Lung (tissue), 12 donors: ENCODE measurements around the gene CD300A. TPM values are rescaled to one million over a fixed set of nuclear protein-coding genes. Genes with fewer than 3 reads are reported as not detected.
"Not testable (repeated sequence)": the region's sequence is repeated elsewhere in the genome, so short reads cannot be mapped to it uniquely, and the experiment has no call there.

ENCODE experiments used
- ATAC-seq: fragments of 200-7000 bp; cut with Tn5 transposase; one replicate; pipeline ENCODE4 v1.9.1; 2020; ENCODE audit warnings: moderate number of reproducible peaks; ENCODE audit not compliant: insufficient read depth, low FRiP score
- DNase-seq, 3 donors: peaks; one replicate each; pipeline ENCODE4 v3.0.0-alpha.2; 2013 to 2017
- H3K27ac ChIP-seq, 2 donors: one replicate each; pipeline ENCODE4 v1.5.1; 2013; ENCODE audit warnings: mild to moderate bottlenecking in 2 of 2, moderate library complexity in 2 of 2, control low read depth in 1 of 2, inconsistent platforms in 1 of 2, low read depth in 1 of 2, low read length in 1 of 2
- H3K27me3 ChIP-seq, 3 donors: one replicate each; pipeline ENCODE4 v1.5.1; 2013; ENCODE audit warnings: low read length in 2 of 3; ENCODE audit not compliant: control insufficient read depth in 3 of 3, insufficient read depth in 3 of 3
- H3K36me3 ChIP-seq, 4 donors: one replicate each; pipeline ENCODE4 v1.5.1; 2013; ENCODE audit warnings: low read length in 4 of 4, mild to moderate bottlenecking in 1 of 4, moderate library complexity in 1 of 4; ENCODE audit not compliant: control insufficient read depth in 4 of 4, insufficient read depth in 4 of 4
- H3K4me1 ChIP-seq, 5 donors: one replicate each; pipeline ENCODE4 v1.5.1; 2013; ENCODE audit warnings: low read length in 5 of 5, mild to moderate bottlenecking in 2 of 5, moderate library complexity in 1 of 5; ENCODE audit not compliant: control insufficient read depth in 5 of 5, insufficient read depth in 5 of 5
- H3K4me3 ChIP-seq: one replicate; pipeline ENCODE4 v1.5.1; 2013; ENCODE audit warnings: mild to moderate bottlenecking, control low read depth, moderate library complexity
- H3K9ac ChIP-seq, 2 donors: one replicate each; pipeline ENCODE4 v1.5.1; 2013; ENCODE audit warnings: low read length in 2 of 2, control low read depth in 1 of 2; ENCODE audit not compliant: insufficient read depth in 1 of 2
- H3K9me3 ChIP-seq, 4 donors: one replicate each; pipeline ENCODE4 v1.5.1; 2013; ENCODE audit warnings: low read length in 3 of 4, mild to moderate bottlenecking in 1 of 4, moderate library complexity in 1 of 4; ENCODE audit not compliant: control insufficient read depth in 4 of 4, insufficient read depth in 3 of 4
- WGBS, 2 donors: extraction: QIAGEN DNeasy Blood & Tissue Kit; methylation state at CpG; one replicate each; pipeline ENCODE4 v1.1.7; 2013; 5-methylcytosine and 5-hydroxymethylcytosine counted together
- polyA plus RNA-seq, 2 donors: library from polyadenylated mRNA; stranded (reverse); fragments of 200-250 nt; gene quantifications; one replicate each; pipeline ENCODE4 v1.2.1, GENCODE V29; 2013
- total RNA-seq, 2 donors: library from RNA; depleted of rRNA in 1 of 2; stranded (reverse); fragments of >200 nt in 1 of 2; gene quantifications; one replicate each; pipeline ENCODE4 v1.2.1, GENCODE V29; 2014 to 2021
- TF ChIP-seq, protein P1 (sequence below): IDR thresholded peaks from 2 replicates; pipeline ENCODE4 v1.5.1; 2012; ENCODE audit warnings: mild to moderate bottlenecking; ENCODE audit errors: control extremely low read depth, extremely low read depth
- donor health status: control.
- donor health status: control.
- donor health status: Bipolar disorder and iron deficiency.
- donor health status: healthy.
- donor health status: DM: yes; HTN: yes; CAD: no.

The CD300A gene
- total and polyA plus RNA-seq, 4 donors, result 8.0 to 66.3 (median 16.9) TPM

DNA sequence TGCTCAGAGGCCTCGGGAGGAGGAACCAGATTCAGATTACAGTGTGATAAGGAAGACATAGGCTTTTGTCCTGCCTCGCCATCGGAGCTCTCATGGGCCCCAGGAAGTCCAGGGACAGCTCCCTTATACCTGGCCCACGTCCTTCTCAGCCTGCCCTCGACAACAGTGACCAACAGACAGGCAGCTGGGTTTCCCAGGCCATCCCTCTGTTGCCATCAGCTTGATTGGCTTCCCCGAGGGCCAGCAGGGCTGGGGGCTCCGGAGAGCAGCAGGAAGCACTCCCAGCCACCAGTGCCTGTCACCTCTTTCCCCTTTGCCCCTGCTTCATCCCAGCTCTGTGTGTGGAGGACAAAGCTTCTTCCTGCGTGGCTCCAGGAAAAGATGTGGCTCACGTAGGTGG lies 17.6 kb downstream of the CD300A start:
- peaks cover 0 to 6% (median 0%) of the 10 kb centered on the region in 3 donors for H3K27me3 ChIP-seq
- no peak overlapping the region for H3K4me3 ChIP-seq
- no peaks in the 10 kb centered on the region for H3K36me3 ChIP-seq
- ATAC-seq (no peak), DNase-seq (no peak)
- H3K9ac ChIP-seq, result no peak overlapping the region
- 53 to 76% methylated on average over 9 of the region's 9 CpGs for WGBS, 2 donors
- no peaks in the 10 kb centered on the region for H3K4me1 ChIP-seq
- TF ChIP-seq, protein P1, sequence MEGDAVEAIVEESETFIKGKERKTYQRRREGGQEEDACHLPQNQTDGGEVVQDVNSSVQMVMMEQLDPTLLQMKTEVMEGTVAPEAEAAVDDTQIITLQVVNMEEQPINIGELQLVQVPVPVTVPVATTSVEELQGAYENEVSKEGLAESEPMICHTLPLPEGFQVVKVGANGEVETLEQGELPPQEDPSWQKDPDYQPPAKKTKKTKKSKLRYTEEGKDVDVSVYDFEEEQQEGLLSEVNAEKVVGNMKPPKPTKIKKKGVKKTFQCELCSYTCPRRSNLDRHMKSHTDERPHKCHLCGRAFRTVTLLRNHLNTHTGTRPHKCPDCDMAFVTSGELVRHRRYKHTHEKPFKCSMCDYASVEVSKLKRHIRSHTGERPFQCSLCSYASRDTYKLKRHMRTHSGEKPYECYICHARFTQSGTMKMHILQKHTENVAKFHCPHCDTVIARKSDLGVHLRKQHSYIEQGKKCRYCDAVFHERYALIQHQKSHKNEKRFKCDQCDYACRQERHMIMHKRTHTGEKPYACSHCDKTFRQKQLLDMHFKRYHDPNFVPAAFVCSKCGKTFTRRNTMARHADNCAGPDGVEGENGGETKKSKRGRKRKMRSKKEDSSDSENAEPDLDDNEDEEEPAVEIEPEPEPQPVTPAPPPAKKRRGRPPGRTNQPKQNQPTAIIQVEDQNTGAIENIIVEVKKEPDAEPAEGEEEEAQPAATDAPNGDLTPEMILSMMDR, result no peak
- no peak overlapping the region for H3K27ac ChIP-seq
- H3K9me3 ChIP-seq, result no peaks in the 10 kb centered on the region

DNA sequence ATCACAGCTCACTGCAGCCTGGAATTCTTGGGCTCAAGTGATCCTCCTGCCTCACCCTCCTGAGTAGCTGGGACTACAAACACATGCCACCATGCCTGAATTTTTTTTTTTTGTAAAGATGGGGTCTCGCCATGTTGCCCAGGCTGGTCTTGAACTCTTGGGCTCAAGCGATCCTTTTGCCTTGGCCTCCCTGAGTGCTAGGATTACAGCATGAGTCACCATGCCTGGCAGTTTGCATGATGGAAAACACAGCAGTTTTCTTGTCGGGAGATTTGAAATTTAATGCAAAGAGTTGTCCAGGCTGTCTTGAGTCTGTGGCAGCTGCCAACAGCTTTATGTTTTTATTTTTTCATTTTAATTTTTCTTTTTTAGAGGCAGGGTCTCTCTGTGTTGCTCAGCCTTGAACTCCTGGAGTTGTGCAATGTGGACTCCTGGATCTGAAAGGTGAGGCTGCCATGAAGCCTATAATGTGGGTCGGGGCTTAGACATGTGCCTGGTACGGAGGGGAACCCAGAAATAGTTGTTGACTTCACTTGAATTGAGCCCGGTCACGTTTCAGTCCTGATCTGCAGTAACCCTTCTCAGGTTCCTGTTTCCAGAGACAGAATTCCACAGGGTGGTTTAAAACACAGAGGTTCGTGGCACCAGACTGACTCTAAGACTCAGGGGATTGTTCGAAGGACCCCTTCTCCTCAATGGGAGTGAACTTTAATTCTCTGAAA lies 18.7 kb downstream of the CD300A start:
- Histone ChIP-seq H3K4me1 (no peaks in the 10 kb centered on the region), H3K4me3 (no peak overlapping the region), H3K9ac (no peak overlapping the region), H3K27ac (no peak overlapping the region), H3K9me3 (no peaks in the 10 kb centered on the region), H3K36me3 (no peaks in the 10 kb centered on the region), H3K27me3 (peaks cover 0 to 6% (median 0%) of the 10 kb centered on the region in 3 donors)
- no peak for ATAC-seq
- no peak for DNase-seq
- TF ChIP-seq, protein P1, result no peak
- 75 to 86% methylated on average over 9 of the region's 9 CpGs for WGBS, 2 donors

DNA sequence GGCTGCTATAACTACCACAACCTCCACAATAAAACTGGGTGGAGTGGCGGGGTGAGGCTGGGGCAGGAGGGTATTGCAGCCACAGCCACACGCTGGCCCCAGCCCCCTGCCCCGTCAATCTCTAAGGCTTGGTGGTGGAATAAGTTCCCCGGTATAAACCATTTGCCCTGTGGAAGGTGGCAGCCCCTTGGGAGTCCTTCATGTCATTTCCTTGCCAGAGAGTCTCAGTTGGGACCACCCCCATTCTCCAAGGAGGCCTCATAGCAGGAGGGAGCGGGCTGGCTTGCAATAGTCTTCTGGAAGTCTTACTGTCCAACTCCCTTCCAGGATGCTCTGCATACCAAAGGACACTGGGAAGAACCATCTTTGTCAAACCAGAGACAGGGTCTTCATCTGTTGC lies 19.4 kb downstream of the CD300A start:
- H3K4me3 ChIP-seq, result no peak overlapping the region
- DNase-seq (no peak), ATAC-seq (no peak)
- H3K27ac ChIP-seq, result no peak overlapping the region
- peaks cover 0 to 6% (median 0%) of the 10 kb centered on the region in 3 donors for H3K27me3 ChIP-seq
- H3K4me1 ChIP-seq, result no peaks in the 10 kb centered on the region
- H3K9me3 ChIP-seq, result no peaks in the 10 kb centered on the region
- TF ChIP-seq, protein P1, result no peak
- H3K36me3 ChIP-seq, result no peaks in the 10 kb centered on the region
- WGBS, 2 donors, result 89 to 97% methylated on average over 5 of the region's 5 CpGs
- H3K9ac ChIP-seq, result no peak overlapping the region

DNA sequence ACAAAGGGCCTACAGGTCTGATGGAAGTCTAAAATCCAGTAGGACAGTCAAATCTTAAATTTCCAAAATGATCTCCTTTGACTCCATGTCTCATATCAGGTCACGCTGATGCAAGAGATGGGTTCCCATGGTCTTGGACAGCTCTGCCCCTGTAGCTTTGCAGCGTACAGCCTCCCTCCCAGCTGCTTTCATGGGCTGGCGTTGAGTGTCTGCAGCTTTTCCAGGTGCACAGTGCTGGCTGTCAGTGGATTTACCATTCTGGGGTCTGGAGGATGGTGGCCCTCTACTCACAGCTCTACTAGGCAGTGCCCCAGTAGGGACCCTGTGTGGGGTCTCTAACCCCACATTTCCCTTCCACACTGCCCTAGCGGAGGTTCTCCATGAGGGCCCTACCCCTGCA lies 21.8 kb downstream of the CD300A start:
- 94 to 99% methylated on average over 4 of the region's 4 CpGs for WGBS, 2 donors
- not testable (repeated sequence) for H3K4me3 ChIP-seq, H3K27me3 ChIP-seq, H3K27ac ChIP-seq, DNase-seq, H3K9me3 ChIP-seq, H3K4me1 ChIP-seq, ATAC-seq, H3K9ac ChIP-seq, H3K36me3 ChIP-seq
